ENCODE results near the gene METTL1.

DNA sequence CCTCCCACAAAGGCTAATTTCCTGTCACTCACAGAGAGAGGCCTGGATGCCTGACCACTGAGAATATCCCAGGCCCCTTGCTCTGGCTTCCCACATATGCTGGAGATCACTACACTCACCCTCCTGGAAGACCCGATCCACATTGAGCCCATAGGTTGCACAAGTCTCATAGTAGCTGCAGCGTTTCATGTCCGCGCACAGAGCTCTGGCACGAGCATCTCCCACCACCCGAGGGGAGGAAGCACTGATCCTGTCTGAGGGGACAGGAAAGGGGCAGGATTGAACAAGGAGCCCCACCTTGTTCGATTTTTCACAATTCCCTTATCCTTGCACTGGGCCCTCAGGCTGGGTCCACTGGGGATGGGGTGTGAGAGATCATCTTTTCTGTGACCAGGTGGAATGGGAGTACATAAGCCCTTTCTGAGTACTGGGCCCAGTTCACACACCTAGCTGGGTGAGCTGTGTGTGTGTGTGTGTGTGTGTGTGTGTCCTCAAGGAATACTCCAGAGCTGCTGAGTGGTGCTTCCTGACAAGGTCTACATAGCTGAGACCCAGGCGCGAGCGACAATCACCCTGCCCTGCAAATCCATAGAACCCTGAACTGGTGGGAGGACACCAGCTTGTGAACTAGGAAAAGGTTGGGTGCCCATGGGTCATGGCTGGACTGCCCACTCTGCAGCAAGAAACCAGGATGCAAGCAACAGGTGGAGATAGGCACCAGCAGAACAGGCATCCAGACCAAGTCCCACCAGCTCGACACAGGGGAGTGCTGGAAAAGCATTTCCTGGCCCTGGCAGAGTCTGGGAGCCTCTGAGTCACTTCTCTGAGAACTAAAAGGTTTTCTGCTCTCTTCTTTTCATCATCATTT is 38.9 kb downstream of the METTL1 start:
- TF ChIP-seq CTCF (IDR thresholded peaks at IDR 0.05) = no peak
- no peak for TF ChIP-seq POLR2A (IDR thresholded peaks at IDR 0.05)
